SKM-1 (cell line): ENCODE data around the gene DEFB131A.
"Not testable (repeated sequence)": the region's sequence is repeated elsewhere in the genome, so short reads cannot be mapped to it uniquely, and the experiment has no call there.

ENCODE experiments used
- DNase-seq: peaks from one replicate; lab custom pipeline; 2025; ENCODE audit not compliant: unreplicated experiment; lab: John Stamatoyannopoulos, UW

Gene DEFB131A, protein sequence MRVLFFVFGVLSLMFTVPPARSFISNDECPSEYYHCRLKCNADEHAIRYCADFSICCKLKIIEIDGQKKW

DNA sequence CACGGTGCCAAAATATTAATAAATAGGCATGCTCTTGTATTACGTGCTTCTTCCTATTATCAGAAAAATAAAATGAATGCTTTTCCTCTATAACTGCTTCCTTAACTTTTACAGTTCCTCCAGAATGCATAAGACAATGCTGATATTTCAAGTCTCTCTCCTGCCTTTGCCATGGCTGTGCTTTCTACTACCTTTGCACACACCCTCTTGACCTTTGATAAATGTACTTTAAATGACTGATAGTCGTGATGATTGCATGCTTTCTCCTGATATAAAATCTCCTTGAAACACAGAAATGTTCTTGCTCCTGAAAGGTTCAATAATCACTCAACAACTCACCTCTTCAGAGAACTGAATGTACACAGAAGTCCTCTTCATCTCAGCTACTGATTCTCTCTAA, at the start of gene DEFB131A:
Gene DEFB131A, plus strand, starts transcription at position 301 of the 400 bp plus-strand sequence. CDS start 120 bp downstream, outside the sequence.
- DNase-seq: not testable (repeated sequence)

- not testable (repeated sequence) for DNase-seq
These were observed 38.4 kb upstream of the DEFB131A start for GRCh38 chr4:9405774-9406173.

- DNase-seq: not testable (repeated sequence)
These were observed 37.7 kb upstream of the DEFB131A start for GRCh38 chr4:9406491-9406890.

- DNase-seq: no peak
These were observed 34.4 kb upstream of the DEFB131A start for GRCh38 chr4:9409793-9410192.

DNA sequence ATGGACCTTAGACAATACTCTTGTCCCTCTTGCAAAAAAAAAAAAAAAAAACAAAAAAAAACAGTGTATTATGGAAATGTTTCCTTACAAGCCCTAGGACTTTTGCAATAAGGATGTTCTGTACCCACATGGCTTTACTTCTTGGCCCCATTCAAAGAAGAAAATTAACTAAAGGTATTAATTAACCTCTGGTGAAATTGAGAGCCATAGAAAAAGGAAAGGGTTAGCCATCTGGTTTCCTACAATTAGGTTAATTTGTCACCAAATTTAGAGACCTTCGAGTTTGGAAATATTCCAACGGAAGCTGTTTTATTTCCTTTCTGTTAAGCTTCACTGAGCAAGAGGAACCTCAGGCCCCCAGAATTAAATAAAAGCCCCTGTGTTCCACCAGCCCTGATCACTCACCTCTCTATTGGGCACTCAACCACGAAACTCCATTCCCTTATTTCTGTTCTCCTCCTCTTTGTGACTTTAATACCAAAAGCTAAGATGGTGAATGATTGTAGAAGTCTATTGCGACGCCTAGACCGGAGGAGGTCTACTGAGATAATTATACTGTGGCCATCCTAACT, 22.2 kb upstream of the DEFB131A start:
- not testable (repeated sequence) for DNase-seq

GRCh38 chr4:9425916-9426315, 18.3 kb upstream of the DEFB131A start:
- DNase-seq: not testable (repeated sequence)

GRCh38 chr4:9430061-9430460, 14.2 kb upstream of the DEFB131A start:
- not testable (repeated sequence) for DNase-seq

- DNase-seq: not testable (repeated sequence)
These were observed 10.9 kb upstream of the DEFB131A start for GRCh38 chr4:9433320-9433719.

DNA sequence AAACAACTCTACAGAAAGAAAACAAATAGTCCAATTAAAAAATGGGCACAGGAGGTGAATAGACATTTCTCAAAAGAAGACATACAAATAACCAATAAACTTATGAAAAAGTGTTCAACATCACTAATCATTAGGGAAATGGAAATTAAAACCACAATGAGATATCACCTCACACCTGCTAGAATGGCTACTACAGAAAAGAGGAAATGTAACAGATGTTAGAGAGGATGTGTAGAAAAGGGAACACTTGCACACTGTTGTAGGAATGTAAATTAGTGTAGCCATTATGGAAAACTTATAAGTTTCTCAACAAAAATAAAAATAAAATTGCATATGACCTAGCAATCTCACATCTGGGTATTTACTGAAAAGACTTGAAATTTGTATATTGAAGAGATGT, 7.5 kb upstream of the DEFB131A start:
- not testable (repeated sequence) for DNase-seq

DNA sequence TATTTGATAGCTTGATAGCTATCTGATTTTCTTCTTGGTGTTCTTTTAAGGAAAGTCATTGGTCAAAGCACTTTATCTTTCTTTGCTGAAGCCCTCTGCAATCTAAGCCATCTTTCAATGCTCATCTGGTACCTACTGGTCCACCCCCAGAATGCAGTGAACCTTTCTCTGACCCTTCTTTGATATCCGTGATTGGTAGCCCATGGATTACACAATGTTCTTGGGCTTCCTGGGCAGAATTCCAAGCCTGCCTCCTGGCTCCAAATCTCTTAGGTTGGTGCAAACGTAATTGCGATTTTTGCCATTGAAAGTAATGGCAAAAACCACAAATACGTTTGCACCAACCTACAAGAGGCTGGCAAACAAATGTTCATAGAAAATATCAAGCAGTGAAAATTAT, 1.9 kb upstream of the DEFB131A start:
- DNase-seq: not testable (repeated sequence)

- not testable (repeated sequence) for DNase-seq
These were observed 467 bp downstream of the DEFB131A start for GRCh38 chr4:9444681-9445080.

- DNase-seq: not testable (repeated sequence)
These were observed 8.0 kb downstream of the DEFB131A start for GRCh38 chr4:9452251-9452650.

DNA sequence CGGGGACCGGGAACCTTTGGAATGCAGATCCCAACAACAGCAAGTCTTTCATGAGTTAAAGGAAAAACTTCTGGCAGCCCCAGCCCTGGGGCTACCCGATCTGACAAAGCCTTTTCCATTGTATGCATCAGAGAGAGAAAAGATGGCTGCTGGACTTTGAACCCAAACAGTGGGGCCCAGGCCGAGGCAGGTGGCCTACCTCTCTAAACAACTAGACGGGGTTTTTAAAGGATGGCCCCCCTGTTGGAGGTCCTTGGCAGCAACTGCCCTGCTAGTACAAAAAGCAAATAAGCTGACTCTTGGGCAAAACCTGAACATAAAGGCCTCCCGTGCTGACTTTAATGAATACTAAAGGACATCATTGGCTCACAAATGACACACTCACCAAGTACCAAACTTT, 10.1 kb downstream of the DEFB131A start:
- DNase-seq: not testable (repeated sequence)

DNA sequence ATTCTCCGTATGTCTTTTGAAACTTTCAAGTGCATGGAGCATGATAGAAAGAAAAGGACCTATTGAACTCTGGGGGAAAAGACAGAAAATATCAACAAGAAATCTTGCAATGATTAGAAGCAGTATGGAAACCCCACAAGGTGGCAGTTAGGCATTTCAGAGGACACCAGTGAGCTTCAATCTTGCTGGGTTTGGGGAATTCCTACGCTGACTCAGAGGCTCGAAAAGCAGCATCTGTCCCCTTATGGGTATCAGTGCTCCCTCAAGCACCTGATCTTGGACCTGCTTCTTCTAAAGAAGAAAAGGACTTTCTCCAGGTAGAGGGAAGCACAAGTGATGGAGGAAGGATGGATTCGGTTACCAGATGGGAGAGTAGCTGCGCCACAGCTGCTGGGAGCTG, 10.8 kb downstream of the DEFB131A start:
- not testable (repeated sequence) for DNase-seq

GRCh38 chr4:9479466-9479865, 35.3 kb downstream of the DEFB131A start:
- not testable (repeated sequence) for DNase-seq

- not testable (repeated sequence) for DNase-seq
These were observed 35.9 kb downstream of the DEFB131A start for GRCh38 chr4:9480066-9480465.

DNA sequence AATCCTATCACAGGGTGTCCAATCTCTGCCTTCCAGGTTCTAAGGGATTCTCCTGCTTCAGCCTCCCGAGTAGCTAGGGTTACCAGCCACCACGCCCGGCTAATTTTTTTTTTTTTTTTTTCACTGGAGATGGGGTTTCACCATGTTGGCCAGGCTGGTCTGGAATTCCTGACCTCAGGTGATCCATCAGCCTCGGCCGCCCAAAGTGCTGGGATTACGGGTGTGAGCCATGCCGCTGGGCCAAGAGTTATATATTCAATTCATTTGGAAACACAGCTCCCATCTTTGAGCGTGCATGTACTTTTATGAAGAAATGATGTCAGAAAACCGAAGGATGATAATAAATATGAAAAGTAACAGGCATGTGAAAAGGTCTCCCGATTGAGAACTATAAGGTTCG, 38.7 kb downstream of the DEFB131A start:
- DNase-seq: not testable (repeated sequence)

GRCh38 chr4:9483682-9484081, 39.5 kb downstream of the DEFB131A start:
- not testable (repeated sequence) for DNase-seq

DNA sequence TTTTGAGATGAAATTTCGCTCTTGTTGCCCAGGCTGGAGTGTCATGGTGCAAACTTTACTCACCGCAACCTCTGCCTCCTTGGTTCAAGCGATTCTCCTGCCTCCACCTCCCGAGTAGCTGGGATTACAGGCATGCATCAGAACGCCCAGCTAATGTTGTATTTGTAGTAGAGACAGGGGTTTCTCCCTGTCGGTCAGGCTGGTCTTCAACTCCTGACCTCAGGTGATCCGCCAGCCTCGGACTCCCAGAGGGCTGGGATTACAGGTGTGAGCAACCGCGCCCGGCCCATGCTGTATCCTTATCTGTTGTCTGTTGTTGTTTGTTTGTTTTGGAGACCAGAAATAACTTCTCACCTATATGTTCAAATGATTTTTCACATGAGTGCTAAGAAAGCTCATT, 42.7 kb downstream of the DEFB131A start:
- DNase-seq: not testable (repeated sequence)

DNA sequence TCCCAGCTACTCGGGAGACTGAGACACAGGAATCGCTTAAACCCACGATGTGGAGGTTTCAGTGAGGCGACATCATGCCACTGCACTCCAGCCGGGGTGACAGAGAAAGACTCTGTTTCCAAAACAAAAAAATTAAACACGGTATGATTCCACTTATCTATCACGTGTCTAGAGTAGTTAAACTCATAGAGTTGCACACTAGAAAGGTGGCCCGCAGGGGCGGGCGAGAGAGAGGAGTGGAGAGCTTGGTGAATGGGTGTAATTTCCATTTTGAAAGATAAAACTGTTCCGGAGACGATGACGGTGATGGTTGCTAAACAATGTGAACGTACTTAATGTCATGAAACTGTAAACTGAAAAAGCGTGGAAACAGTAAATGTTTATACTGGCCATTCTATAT, 44.6 kb downstream of the DEFB131A start:
- not testable (repeated sequence) for DNase-seq

DNA sequence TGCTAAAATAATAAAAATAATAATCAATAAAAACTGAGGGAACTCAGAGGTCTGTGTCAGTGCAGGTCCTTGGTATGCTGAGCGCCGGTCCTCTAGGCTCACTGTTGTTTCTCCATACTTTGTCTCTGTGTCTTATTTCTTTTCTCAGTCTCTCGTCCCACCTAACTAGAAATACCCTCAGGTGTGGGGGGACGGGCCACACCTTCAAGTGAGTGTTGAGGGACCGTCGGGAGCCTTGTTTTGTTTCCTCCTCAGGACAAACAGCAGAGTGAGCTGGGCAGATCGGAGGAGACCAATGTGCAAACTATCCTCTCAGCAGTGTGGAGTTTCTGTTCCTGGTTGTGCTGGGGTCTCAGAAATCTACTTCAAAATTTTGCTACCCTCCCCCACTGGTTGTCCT, 46.3 kb downstream of the DEFB131A start:
- not testable (repeated sequence) for DNase-seq

DNA sequence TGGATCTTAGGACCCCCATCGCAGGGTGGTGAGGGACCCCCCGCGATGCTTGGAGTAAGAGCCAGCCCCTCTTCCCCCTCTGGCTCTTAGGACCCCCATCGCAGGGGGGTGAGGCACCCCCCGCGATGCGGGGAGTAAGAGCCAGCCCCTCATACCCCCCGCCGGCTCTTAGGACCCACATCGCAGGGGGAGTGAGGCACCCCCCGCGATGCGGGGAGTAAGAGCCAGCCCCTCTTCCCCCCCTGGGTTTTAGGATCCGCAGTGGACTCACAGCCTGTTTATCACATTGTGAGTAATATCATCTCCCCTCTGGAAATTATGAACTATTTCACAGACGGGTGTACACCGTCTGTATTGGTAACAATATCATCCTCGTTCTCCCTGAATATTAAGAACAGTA, 46.8 kb downstream of the DEFB131A start:
- not testable (repeated sequence) for DNase-seq

DNA sequence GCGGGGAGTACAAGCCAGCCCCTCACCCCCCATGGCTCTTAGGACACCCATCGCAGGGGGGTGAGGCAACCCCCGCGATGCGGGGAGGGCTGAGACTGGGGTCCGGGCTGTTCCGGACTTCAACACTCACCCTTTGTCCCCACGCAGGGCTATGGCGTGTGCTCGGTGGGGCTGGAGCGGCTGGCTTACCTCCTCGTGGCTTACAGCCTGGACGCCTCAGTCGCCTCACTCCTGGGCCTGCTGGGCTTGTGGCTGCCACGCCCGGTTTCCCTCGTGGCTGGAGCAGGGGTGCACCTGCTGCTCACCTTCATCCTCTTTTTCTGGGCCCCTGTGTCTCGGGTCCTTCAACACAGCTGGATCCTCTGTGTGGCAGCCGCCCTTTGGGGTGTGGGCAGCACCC, 49.4 kb downstream of the DEFB131A start:
- DNase-seq: not testable (repeated sequence)
